HT-29 (cell line): ENCODE measurements around the gene F11R. TPM values are rescaled to one million over a fixed set of nuclear protein-coding genes. Genes with fewer than 3 reads are reported as not detected.
"Not testable (repeated sequence)": the region's sequence is repeated elsewhere in the genome, so short reads cannot be mapped to it uniquely, and the experiment has no call there.

Source experiments
- DNase-seq: peaks from one replicate; pipeline ENCODE4 v3.0.0-alpha.2; 2015; ENCODE audit warnings: low spot score
- small RNA-seq: library from RNA; depleted of rRNA; stranded (forward); fragments of <200 nt; gene quantifications from one replicate; pipeline ENCODE3, GENCODE V24; 2014
- total RNA-seq: library from RNA; depleted of rRNA; stranded (reverse); fragments of >200 nt; shearing (Covaris generic); gene quantifications from 2 replicates; pipeline ENCODE4 v1.2.3, GENCODE V29; 2014; rRNA removed

The F11R gene
- total RNA-seq, 1 experiment from 2014 or later: 154 TPM

GRCh38 chr1:160973491-160973890, 47.5 kb downstream of the F11R start:
- DNase-seq: no peak

- DNase-seq: no peak
Measured at GRCh38 chr1:160972939-160973338, 48.0 kb downstream of the F11R start.

- no peak for DNase-seq
Measured at GRCh38 chr1:160971618-160972056, 49.3 kb downstream of the F11R start.

GRCh38 chr1:160963521-160963920, 57.4 kb downstream of the F11R start:
- no peak for DNase-seq

GRCh38 chr1:160961419-160961818, 59.5 kb downstream of the F11R start:
- DNase-seq: no peak

GRCh38 chr1:160956966-160957365, 64.0 kb downstream of the F11R start:
- DNase-seq: no peak

GRCh38 chr1:160954158-160955104, 66.5 kb downstream of the F11R start, which contains the start of gene ITLN2:
TSS of gene ITLN2 (minus strand) at chr1:160954809. CDS start at chr1:160954741, 68 bp downstream.
- peak; percentile 82 for DNase-seq

GRCh38 chr1:160953030-160953429, 67.9 kb downstream of the F11R start:
- DNase-seq: no peak

GRCh38 chr1:160952129-160952510, 68.8 kb downstream of the F11R start:
- DNase-seq: no peak

- peak; percentile 87 for DNase-seq
Measured at GRCh38 chr1:160951443-160952128, 69.4 kb downstream of the F11R start.

- no peak for DNase-seq
Measured at GRCh38 chr1:160950657-160951056, 70.3 kb downstream of the F11R start.

- no peak for DNase-seq
Measured at GRCh38 chr1:160949881-160950280, 71.1 kb downstream of the F11R start.

GRCh38 chr1:160949216-160949880, 71.6 kb downstream of the F11R start:
- peak; percentile 27 for DNase-seq

- DNase-seq: not testable (repeated sequence)
Measured at GRCh38 chr1:160947174-160947759, 73.7 kb downstream of the F11R start.

GRCh38 chr1:160945881-160946280, 75.1 kb downstream of the F11R start:
- DNase-seq: not testable (repeated sequence)

Small RNAs within 50 kb of the gene (small RNA-seq; reads per million reads assigned to genes)
- not detected for gene AL591806.2

Other genes with a start within 250 kb of the F11R start
- gene LY9, start 225.0 kb downstream of the F11R start, total RNA-seq: not detected in 2 replicates
- gene CD244, start 158.3 kb downstream of the F11R start, total RNA-seq: not detected in 2 replicates
- gene ITLN1, start 136.0 kb downstream of the F11R start, total RNA-seq: not detected in 2 replicates
- not detected in 2 replicates for gene ITLN2, start 66.3 kb downstream of the F11R start, total RNA-seq
- gene TSTD1, start 17.8 kb upstream of the F11R start, total RNA-seq: 121 and 139 TPM in 2 replicates
- gene USF1, start 24.8 kb upstream of the F11R start, total RNA-seq: 78.4 and 79.3 TPM in 2 replicates
- 0.58 and 0.86 TPM in 2 replicates for gene ARHGAP30, start 48.7 kb upstream of the F11R start, total RNA-seq
- gene NECTIN4, start 68.4 kb upstream of the F11R start, total RNA-seq: 8.6 and 10.4 TPM in 2 replicates
- 3.8 and 5.5 TPM in 2 replicates for gene KLHDC9, start 77.2 kb upstream of the F11R start, total RNA-seq
- gene PFDN2, start 96.9 kb upstream of the F11R start, total RNA-seq: 67.7 and 70.5 TPM in 2 replicates
- 25.1 and 30.8 TPM in 2 replicates for gene NIT1, start 97.0 kb upstream of the F11R start, total RNA-seq
- 36.6 and 40.8 TPM in 2 replicates for gene DEDD, start 111.5 kb upstream of the F11R start, total RNA-seq
- gene UFC1, start 132.8 kb upstream of the F11R start, total RNA-seq: 66.4 and 81.3 TPM in 2 replicates
- gene USP21, start 138.3 kb upstream of the F11R start, total RNA-seq: 20.8 and 24.6 TPM in 2 replicates
- 11.7 and 14.3 TPM in 2 replicates for gene PPOX, start 145.3 kb upstream of the F11R start, total RNA-seq
- 57.5 and 70.7 TPM in 2 replicates for gene B4GALT3, start 156.4 kb upstream of the F11R start, total RNA-seq
- gene ADAMTS4, start 177.9 kb upstream of the F11R start, total RNA-seq: not detected in 2 replicates
- gene NDUFS2, start 181.2 kb upstream of the F11R start, total RNA-seq: 90.6 and 122 TPM in 2 replicates
- gene FCER1G, start 194.1 kb upstream of the F11R start, total RNA-seq: not detected in 2 replicates
- 0.52 TPM in 1 of 2 replicates, not detected in the other for gene APOA2, start 202.5 kb upstream of the F11R start, total RNA-seq
- 3.5 and 3.6 TPM in 2 replicates for gene TOMM40L, start 204.9 kb upstream of the F11R start, total RNA-seq
- gene NR1I3, start 217.1 kb upstream of the F11R start, total RNA-seq: not detected in 2 replicates
- gene PCP4L1, start 237.6 kb upstream of the F11R start, total RNA-seq: not detected in 2 replicates